B cell (primary cell): Measurements from ENCODE around the gene EPSTI1. TPM values are rescaled to one million over a fixed set of nuclear protein-coding genes. Genes with fewer than 3 reads are reported as not detected.
A peak's percentile ranks its signal among the peaks of the same experiment; 100 is the strongest.

Experiments used
- ATAC-seq: fragments of 200-7000 bp; cut with Tn5 transposase; one replicate; pipeline ENCODE4 v1.10.0; 2021; ENCODE audit warnings: low read depth, mild to moderate bottlenecking, moderate number of reproducible peaks, moderate library complexity
- CTCF ChIA-PET: fragments of 350-600 bp; sonication (Branson Sonifier 250); formaldehyde crosslinking; loops from one replicate; lab custom pipeline; 2021; ENCODE audit warnings: antibody characterized with exemption, inconsistent platforms; lab: Charles Lee
- POLR2A ChIA-PET: fragments of 350-600 bp; sonication (Branson Sonifier 250); formaldehyde crosslinking; loops from one replicate; lab custom pipeline; 2021; ENCODE audit warnings: antibody characterized with exemption; lab: Charles Lee
- DNase-seq: peaks from one replicate; pipeline ENCODE4 v3.0.0; 2013
- H2AFZ ChIP-seq: 2 replicates; pipeline ENCODE4 v1.6.1; 2012; ENCODE audit warnings: mild to moderate bottlenecking, low read depth, low read length; ENCODE audit not compliant: insufficient read depth, poor library complexity, severe bottlenecking
- H3K27ac ChIP-seq, 2 donors: 1 replicate in 1 of 2; 2 replicates in 1 of 2; pipeline ENCODE4 v1.5.1; 2012 to 2013; ENCODE audit warnings: low read length in 2 of 2, mild to moderate bottlenecking in 2 of 2, moderate library complexity in 1 of 2
- H3K27me3 ChIP-seq, 4 experiments: fragments of 200-600 bp in 1 of 4; sonication (generic) in 1 of 4; replicated peaks in 1 of 4; 1 replicate in 2 of 4; 2 replicates in 2 of 4; pipeline versions ENCODE4 v1.6.1 to v1.7.0; 2013 to 2016; ENCODE audit warnings: low read length in 3 of 4, mild to moderate bottlenecking in 2 of 4, mixed read lengths in 1 of 4, moderate library complexity in 1 of 4; ENCODE audit not compliant: insufficient read depth in 4 of 4, control insufficient read depth in 3 of 4; ENCODE audit errors: control extremely low read depth in 1 of 4
- H3K36me3 ChIP-seq, 2 experiments: replicated peaks in 1 of 2; 1 replicate in 1 of 2; 2 replicates in 1 of 2; pipeline versions ENCODE4 v1.6.1 to v1.7.1; 2013; ENCODE audit warnings: low read length in 1 of 2; ENCODE audit not compliant: insufficient read depth in 2 of 2, control insufficient read depth in 1 of 2; ENCODE audit errors: control extremely low read depth in 1 of 2, extremely low read depth in 1 of 2
- H3K4me1 ChIP-seq, 2 donors: fragments of 200-600 bp in 1 of 2; sonication (generic) in 1 of 2; 1 replicate in 1 of 2; 2 replicates in 1 of 2; pipeline versions ENCODE4 v1.5.1 to v1.6.1; 2013 to 2017; ENCODE audit warnings: low read length in 2 of 2; ENCODE audit not compliant: control insufficient read depth in 2 of 2, insufficient read depth in 2 of 2
- H3K4me2 ChIP-seq: replicated peaks from 2 replicates; pipeline ENCODE3; 2012; ENCODE audit warnings: mild to moderate bottlenecking, low read depth, low read length; ENCODE audit not compliant: poor library complexity, severe bottlenecking
- H3K4me3 ChIP-seq, 5 experiments: fragments of 200-600 bp in 1 of 5; sonication (generic) in 1 of 5; 1 replicate in 3 of 5; 2 replicates in 2 of 5; pipeline versions ENCODE4 v1.5.1 to v1.7.0; 2011 to 2016; ENCODE audit warnings: low read length in 4 of 5, mild to moderate bottlenecking in 4 of 5, low read depth in 2 of 5, control low read depth in 1 of 5, moderate library complexity in 1 of 5; ENCODE audit not compliant: insufficient read depth in 1 of 5; ENCODE audit errors: control extremely low read depth in 1 of 5, extremely low read depth in 1 of 5
- H3K79me2 ChIP-seq: fragments of 200-600 bp; sonication (generic); one replicate; pipeline ENCODE4 v1.6.0; 2016; ENCODE audit warnings: low read length; ENCODE audit not compliant: control insufficient read depth, insufficient read depth
- H3K9ac ChIP-seq: fragments of 200-600 bp; sonication (generic); 2 replicates; pipeline ENCODE4 v1.6.1; 2017; ENCODE audit warnings: mild to moderate bottlenecking, low read length, moderate library complexity
- H3K9me3 ChIP-seq, 3 donors: one replicate each; pipeline versions ENCODE4 v1.6.1 to v1.7.1; 2013; ENCODE audit warnings: low read length in 2 of 3; ENCODE audit not compliant: control insufficient read depth in 2 of 3, insufficient read depth in 1 of 3; ENCODE audit errors: control extremely low read depth in 1 of 3
- H4K20me1 ChIP-seq: 2 replicates; pipeline ENCODE4 v1.6.0; 2012; ENCODE audit warnings: mild to moderate bottlenecking, low read length; ENCODE audit not compliant: insufficient read depth, control insufficient read depth, poor library complexity, severe bottlenecking
- H3K27ac Mint-ChIP-seq: one replicate; pipeline ENCODE4 v1.8.0; 2021; ENCODE audit warnings: mixed read lengths
- H3K27me3 Mint-ChIP-seq: one replicate; pipeline ENCODE4 v1.8.0; 2021; ENCODE audit warnings: mixed read lengths
- H3K4me1 Mint-ChIP-seq: one replicate; pipeline ENCODE4 v1.8.0; 2021; ENCODE audit warnings: mixed read lengths
- H3K4me3 Mint-ChIP-seq: one replicate; pipeline ENCODE4 v1.8.0; 2021; ENCODE audit warnings: mixed read lengths
- H3K9me3 Mint-ChIP-seq: one replicate; pipeline ENCODE4 v1.8.0; 2022; ENCODE audit warnings: mixed read lengths; ENCODE audit not compliant: insufficient read depth
- EZH2 ChIP-seq: IDR thresholded peaks from 2 replicates; pipeline ENCODE4 v1.6.1; 2012; ENCODE audit warnings: borderline replicate concordance, low read depth, mild to moderate bottlenecking, moderate library complexity, low read length; ENCODE audit not compliant: insufficient read depth, poor library complexity, severe bottlenecking
- WGBS: methylation state at CpG from one replicate; pipeline ENCODE4 v1.1.5; 2013; ENCODE audit warnings: missing lambda C conversion rate; ENCODE audit not compliant: insufficient coverage; 5-methylcytosine and 5-hydroxymethylcytosine counted together
- intact Hi-C: fragments of 100-400 bp; cut with micrococcal nuclease; formaldehyde crosslinking; loops from one replicate; pipeline ENCODE4 v1.10.0; 2022
- polyA plus RNA-seq: library from polyadenylated mRNA; depleted of rRNA; stranded (reverse); fragments of >200 nt; gene quantifications from 2 replicates; pipeline ENCODE4 v1.2.3, GENCODE V29; 2012
- total RNA-seq, 2 donors: library from RNA; stranded (reverse); fragments of 120-200 nt in 1 of 2; gene quantifications; 1 replicate in 1 of 2; 2 replicates in 1 of 2; pipeline versions ENCODE4 v1.2.3 to v1.2.4, GENCODE V29; 2013 to 2022
- TF ChIP-seq, protein P1 (sequence below): fragments of 200-600 bp; IDR thresholded peaks from one replicate; pipeline ENCODE4 v1.8.0; 2022; ENCODE audit warnings: antibody characterized with exemption, mild to moderate bottlenecking

The EPSTI1 gene
- total and polyA plus RNA-seq, 2 donors (not counting 1 experiment from before 2014, with no cell fraction given), result 13.4 to 41.8 TPM

DNA sequence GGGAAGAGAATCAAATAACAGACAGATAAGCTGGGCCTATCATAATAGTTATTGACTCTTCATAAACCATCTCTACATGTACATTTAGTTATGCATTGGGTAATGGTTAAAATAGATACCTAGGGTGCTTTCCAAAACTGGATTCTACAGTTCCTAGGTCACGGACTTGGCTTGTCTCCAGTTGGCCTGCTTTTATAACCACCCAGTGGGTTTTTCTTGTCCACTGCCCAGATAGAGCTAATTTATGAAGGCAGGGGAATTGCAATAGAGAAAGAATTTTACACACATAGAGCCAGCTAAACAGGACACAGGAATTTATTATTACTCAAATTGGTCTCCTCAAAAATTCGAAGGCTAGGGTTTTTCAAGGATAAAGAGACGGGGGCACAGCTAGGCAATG is 113.3 kb downstream of the EPSTI1 start:
- POLR2A ChIA-PET, result no interaction called here
- TF ChIP-seq EZH2, result no peak
- TF ChIP-seq, protein P1, sequence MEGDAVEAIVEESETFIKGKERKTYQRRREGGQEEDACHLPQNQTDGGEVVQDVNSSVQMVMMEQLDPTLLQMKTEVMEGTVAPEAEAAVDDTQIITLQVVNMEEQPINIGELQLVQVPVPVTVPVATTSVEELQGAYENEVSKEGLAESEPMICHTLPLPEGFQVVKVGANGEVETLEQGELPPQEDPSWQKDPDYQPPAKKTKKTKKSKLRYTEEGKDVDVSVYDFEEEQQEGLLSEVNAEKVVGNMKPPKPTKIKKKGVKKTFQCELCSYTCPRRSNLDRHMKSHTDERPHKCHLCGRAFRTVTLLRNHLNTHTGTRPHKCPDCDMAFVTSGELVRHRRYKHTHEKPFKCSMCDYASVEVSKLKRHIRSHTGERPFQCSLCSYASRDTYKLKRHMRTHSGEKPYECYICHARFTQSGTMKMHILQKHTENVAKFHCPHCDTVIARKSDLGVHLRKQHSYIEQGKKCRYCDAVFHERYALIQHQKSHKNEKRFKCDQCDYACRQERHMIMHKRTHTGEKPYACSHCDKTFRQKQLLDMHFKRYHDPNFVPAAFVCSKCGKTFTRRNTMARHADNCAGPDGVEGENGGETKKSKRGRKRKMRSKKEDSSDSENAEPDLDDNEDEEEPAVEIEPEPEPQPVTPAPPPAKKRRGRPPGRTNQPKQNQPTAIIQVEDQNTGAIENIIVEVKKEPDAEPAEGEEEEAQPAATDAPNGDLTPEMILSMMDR, result no peak
- no peak overlapping the region for H3K4me3 Mint-ChIP-seq

DNA sequence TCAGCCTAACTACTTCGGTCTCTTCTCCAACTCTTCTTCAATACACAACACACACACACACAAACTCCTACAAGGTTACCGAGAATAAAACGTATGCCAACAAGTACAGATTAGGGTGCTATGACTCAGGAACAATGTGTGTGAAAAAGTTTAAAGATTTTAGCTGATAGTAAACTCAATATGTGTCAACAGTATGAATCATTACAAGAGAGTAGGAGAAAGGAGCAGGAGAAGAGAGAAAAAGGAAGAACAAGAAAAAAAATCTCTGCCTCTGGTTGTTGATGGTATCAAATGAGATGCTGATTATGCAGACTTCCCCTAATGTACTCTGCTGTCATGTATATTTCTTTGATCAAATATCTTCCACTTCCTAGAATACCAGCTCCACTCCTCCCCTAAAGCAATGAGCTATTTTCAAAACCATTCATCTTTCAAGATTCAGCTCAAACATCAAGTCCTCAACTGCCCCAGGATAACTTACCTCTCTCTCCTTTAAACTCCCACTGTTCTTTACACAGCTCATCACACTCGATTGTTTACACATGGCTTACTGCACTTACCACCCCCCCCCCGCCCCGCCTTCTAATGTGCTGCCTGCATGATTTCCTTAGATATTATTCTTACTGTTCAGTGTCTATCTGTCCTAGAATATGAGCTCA is 115.0 kb downstream of the EPSTI1 start:
- ChIA-PET CTCF (interaction anchor here (0.6 to 0.8 kb wide), 2 partner anchors 13 to 22 kb away, joined by 3 to 4 read pairs; no protein-coding TSS in a partner anchor), POLR2A (no interaction called here)
- Mint-ChIP-seq H3K9me3 (no peaks in the 10 kb centered on the region), H3K27me3 (peaks cover 7% of the 10 kb centered on the region), H3K4me3 (peak overlapping the region; percentile 42), H3K4me1 (peaks cover 25% of the 10 kb centered on the region), H3K27ac (peak overlapping the region; percentile 15)
- no peak overlapping the region for H3K9ac ChIP-seq
- H3K27me3 ChIP-seq, result no peaks in the 10 kb centered on the region
- intact Hi-C loops, result no loop called here
- H3K4me1 ChIP-seq, result peaks cover 17 to 19% of the 10 kb centered on the region in 2 donors
- WGBS, result no CpG with 5 or more reads among the region's 6 CpGs
- peak overlapping the region; percentile 18 for H3K27ac ChIP-seq
- no peak overlapping the region for H2AFZ ChIP-seq
- no peaks in the 10 kb centered on the region for H3K36me3 ChIP-seq
- DNase-seq (peak; percentile 16), ATAC-seq (no peak)
- no peak overlapping the region for H3K4me3 ChIP-seq
- TF ChIP-seq EZH2, result no peak
- TF ChIP-seq, protein P1, result no peak
- H3K9me3 ChIP-seq, result no peaks in the 10 kb centered on the region
- H3K4me2 ChIP-seq, result peak overlapping the region; percentile 53
- H4K20me1 ChIP-seq, result no peaks in the 10 kb centered on the region
- no peaks in the 10 kb centered on the region for H3K79me2 ChIP-seq

More for the DNA sequence above, 113.3 kb downstream of the EPSTI1 start:
- Histone ChIP-seq H3K4me3 (no peak overlapping the region), H3K27ac (no peak overlapping the region), H3K4me2 (no peak overlapping the region), H2AFZ (no peak overlapping the region), H3K4me1 (peaks cover 17 to 19% of the 10 kb centered on the region in 2 donors), H3K9me3 (no peaks in the 10 kb centered on the region), H3K79me2 (no peaks in the 10 kb centered on the region), H3K27me3 (no peaks in the 10 kb centered on the region), H4K20me1 (no peaks in the 10 kb centered on the region), H3K36me3 (no peaks in the 10 kb centered on the region), H3K9ac (no peak overlapping the region)
- peaks cover 25% of the 10 kb centered on the region for H3K4me1 Mint-ChIP-seq
- no peak overlapping the region for H3K27ac Mint-ChIP-seq
- H3K27me3 Mint-ChIP-seq, result peaks cover 7% of the 10 kb centered on the region
- DNase-seq (no peak), ATAC-seq (no peak)
- intact Hi-C loops, result no loop called here
- H3K9me3 Mint-ChIP-seq, result no peaks in the 10 kb centered on the region
- CTCF ChIA-PET, result no interaction called here
- WGBS, result 100% methylated on average over 1 of the region's 3 CpGs
